NK-92 (cell line): ENCODE measurements around the gene GRM4.

Experiments used
- DNase-seq: peaks from one replicate; lab custom pipeline; 2025; ENCODE audit not compliant: unreplicated experiment; lab: John Stamatoyannopoulos, UW

The GRM4 gene

DNA sequence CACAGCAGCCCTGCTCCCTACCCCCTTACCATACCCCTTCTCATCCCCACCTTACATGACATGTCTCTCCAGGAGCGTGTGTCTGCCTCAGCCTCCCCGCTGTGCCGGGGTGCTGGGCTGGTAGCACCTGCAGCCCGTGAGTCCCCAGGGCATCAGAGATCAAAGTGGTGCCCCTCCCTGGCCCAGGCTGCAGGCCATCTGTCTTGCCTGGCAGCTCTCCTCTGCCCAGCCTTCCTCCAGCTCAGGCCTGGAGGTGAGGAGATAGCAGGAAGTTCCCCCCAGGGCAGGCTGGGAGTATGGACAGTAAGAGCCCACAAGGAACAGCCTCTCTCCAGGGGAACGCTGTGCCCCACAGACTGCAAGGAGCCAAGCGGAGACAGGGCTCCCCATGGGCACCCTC is 35.3 kb downstream of the GRM4 start:
- no peak for DNase-seq

GRCh38 chr6:34108176-34108575 is 37.7 kb downstream of the GRM4 start:
- DNase-seq: no peak

DNA sequence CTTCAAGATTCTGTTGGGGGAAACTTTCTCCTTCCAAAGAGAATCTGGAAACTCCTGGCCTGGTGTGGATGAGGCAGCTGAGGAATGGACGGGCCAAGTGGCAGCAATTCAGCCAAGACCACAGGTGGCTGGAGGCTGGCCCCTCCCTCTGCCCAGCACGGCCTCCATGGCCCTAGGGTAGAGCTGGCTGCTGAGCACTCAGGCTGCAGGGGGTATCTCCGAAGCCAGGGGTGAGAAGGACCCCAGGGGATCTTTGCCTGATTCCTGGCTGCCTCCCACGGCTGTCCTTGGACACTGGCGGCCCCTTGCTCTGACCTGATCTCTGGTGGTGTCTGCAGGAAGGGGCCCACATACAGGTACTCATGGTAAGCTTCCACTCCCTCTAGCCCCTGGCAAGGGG is 39.0 kb downstream of the GRM4 start:
- no peak for DNase-seq

GRCh38 chr6:34106421-34106820 is 39.5 kb downstream of the GRM4 start:
- DNase-seq: no peak

DNA sequence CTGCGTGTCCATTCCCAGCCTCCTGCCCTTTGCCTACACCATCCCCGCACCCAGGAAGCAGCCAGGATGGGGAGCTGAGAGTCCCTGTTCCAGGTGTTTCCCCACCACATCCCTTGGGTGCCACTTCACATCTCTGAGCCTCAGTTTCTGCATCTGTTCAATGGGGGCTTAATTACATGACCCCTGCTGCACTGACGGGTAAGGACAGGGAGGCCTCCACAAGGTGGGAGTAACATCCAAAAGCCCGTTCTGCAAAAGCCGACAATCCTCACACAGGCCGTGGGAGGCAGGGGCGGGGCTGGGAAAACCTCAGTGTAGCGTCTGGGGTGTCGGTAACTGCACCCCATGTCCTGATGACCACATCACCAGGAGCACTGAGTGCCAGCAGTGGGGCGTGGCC is 41.3 kb downstream of the GRM4 start:
- DNase-seq: no peak

- no peak for DNase-seq
Observed at GRCh38 chr6:34104186-34104585, 41.7 kb downstream of the GRM4 start.

- DNase-seq: no peak
Observed at GRCh38 chr6:34103321-34103720, 42.6 kb downstream of the GRM4 start.

DNA sequence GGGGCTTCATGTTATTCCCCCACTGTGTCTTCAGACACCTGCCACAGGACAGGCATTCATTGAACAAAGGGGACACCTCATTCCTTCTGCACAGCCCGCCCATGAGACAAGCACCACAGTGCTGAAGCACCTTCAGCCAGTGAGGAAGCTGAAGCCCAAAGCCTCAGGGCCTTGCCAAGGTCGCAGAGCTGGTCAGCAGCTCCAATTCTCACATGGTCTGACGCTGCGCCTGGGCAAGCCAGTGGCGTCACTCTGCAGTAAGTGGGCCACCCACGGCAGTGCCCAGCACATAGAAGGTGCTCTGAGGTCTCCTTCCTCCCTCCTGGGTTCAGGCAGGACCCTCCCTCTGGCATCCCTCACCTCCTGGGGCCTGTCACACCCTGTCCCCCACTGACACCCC is 43.2 kb downstream of the GRM4 start:
- DNase-seq: no peak

- DNase-seq: no peak
Observed at GRCh38 chr6:34102099-34102656, 43.7 kb downstream of the GRM4 start.

DNA sequence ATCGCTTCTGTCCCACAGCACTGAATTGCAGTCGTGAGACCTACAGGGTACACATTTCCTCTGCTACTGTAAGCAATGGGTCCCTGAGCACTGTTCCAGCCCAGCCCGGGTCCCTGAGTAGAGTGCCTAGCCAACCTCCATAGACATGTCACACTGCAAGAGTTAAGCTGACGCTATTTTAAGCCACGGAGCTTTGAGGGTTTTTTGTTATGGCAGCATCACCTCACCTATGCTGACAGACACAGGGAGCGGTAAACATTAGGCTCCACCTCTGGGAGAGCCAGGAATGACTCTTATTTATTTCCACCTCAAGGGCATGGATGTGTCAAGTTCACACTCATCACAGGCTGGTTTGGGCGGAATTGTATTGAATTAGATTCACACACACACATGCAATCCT is 45.1 kb downstream of the GRM4 start:
- DNase-seq: no peak

GRCh38 chr6:34099878-34100277 is 46.0 kb downstream of the GRM4 start:
- DNase-seq: no peak

DNA sequence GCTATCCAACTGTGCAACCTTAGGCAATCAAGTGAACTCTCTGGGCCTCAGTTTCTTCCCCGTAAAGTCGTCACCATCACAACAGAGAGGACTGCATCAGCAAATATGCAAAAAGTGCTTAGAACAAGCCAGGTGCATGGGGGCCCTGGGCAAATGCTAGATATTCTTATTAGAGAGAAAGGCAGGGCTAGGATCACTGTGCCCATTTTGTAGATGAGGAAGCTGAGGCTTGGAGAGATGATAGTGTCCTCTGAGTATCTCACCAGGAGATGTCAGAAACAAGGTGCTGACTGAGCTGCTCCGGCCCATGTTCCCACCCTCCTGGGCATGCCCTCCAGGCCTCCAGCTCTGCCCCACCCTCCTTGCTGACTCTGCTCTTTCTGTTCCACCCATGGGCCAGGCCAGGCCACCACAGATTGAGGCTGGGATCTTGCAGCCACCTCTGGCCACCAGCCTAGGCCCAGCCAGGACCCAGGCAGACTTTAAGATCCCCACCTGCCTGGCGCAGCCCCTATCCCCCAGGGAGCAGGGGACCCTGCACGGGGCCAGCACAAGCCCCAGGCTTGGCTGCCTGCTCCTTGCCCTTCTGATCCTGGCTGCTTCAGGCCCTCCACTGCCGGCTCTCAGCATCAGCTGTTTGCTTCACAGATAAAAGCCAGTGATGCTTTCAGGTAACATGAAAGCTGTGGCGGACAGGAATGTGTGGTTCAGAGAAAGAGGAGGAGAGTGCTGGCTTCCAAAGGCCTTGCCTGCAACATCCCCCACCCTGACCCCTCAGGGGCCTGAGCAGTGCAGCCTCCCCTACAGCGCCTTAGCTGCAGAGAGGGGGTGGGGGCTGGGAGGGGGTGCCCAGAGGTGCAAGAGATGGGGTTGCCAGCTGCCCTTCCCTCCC is 47.6 kb downstream of the GRM4 start:
- no peak for DNase-seq

DNA sequence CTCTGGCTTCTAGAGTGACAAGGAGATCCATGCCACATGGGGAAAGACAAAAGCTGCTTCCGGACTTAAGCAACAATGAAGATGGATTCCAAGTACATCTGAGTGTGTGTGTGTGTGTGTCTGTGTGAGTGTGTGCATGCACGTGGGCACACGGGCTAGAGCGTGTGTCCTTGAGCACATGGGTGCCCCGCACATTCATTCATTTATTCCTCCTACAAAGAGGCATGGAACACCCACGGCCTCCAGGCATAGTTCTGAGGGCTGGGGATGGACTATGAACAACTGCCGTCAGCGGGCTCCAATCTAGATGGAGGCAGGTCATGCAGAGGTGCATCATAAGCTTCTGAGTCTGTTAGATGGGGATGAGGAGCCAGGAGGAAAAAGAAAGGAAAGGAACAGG is 49.1 kb downstream of the GRM4 start:
- DNase-seq: no peak

GRCh38 chr6:34096193-34096592 is 49.7 kb downstream of the GRM4 start:
- no peak for DNase-seq

GRCh38 chr6:34095741-34096140 is 50.1 kb downstream of the GRM4 start:
- no peak for DNase-seq

- DNase-seq: no peak
Observed at GRCh38 chr6:34095136-34095505, 50.8 kb downstream of the GRM4 start.

DNA sequence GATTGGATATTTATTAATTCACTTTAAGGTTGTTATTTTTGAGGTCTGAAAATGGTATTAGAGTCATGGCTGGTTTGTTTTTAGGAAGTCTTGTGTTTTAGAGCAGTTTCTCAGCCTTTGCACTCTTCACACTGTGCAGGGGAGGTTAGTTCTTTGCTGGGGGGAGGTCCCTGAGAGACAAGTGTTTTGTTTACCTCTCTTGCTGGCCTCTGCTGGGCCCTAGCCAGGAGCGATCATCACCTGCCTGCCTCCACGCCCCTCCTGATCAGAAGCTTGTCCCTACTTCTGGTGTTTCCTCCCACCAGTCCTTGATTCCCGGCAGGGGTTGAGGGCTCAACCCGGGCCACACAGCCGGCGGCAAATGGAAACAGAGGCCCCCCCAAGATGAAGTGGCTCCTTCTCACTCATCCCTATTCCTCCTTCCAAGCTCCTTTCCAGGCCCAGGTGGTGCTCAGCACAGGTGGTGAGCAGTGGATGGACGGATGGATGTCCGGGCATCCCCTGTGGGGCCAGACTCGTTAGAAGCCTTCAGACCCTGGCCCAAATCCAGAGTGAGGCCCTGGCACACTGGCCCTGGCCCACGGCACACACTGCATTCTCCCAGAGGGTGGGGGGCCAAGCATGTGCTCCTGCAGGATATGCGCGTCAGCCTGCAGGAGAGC is 51.3 kb downstream of the GRM4 start:
- DNase-seq: no peak

DNA sequence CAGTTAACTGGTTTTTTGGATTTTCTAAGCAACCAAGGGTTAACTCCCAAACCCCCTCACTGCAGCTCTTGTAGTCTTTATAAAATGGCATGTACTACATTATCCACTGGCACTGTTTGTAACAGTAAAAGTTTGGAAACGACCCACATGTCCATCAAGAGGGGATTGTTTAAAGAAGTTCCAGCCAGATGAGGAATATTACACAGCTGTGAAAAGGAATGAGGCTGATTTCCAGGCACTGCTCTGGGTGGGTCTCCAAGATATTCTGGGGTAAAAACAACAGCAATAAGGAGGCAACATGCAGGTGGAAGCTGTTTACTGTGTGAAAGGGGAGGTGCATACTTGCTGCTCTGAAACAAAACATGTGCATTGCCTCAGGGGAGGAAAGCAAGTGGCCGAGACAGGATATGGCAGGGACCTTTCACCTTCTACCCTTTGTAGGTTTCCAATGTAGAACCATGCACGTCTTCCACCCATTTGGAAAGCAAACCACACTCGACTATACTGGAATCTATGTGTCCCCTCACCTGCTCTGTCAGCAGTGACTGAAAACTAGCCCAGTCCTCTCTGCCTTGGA is 51.9 kb downstream of the GRM4 start:
- no peak for DNase-seq

DNA sequence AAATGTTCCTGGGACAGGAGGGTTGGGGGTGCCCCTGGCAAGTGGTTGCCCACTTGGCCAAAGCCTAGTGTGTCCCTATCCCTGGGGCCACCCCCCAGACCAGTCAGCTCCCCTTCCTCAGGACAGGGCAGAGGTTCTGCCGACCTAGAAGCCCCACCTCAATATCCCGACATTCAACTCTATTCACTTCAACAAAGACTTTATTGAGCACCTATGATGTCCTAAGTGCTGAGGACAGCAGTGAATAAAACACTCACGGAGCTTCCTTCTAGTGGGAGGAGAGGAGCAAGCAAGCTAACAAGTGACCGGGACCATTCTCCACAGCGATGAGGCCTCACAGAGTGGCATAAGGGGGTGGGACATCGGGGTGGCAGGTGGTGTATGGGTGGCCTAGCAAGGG is 52.7 kb downstream of the GRM4 start:
- no peak for DNase-seq

- DNase-seq: no peak
Observed at GRCh38 chr6:34092631-34093030, 53.3 kb downstream of the GRM4 start.

- DNase-seq: no peak
Observed at GRCh38 chr6:34090935-34091334, 55.0 kb downstream of the GRM4 start.

GRCh38 chr6:34090529-34090928 is 55.4 kb downstream of the GRM4 start:
- no peak for DNase-seq
